ENCODE data around the gene PLD5.

DNA sequence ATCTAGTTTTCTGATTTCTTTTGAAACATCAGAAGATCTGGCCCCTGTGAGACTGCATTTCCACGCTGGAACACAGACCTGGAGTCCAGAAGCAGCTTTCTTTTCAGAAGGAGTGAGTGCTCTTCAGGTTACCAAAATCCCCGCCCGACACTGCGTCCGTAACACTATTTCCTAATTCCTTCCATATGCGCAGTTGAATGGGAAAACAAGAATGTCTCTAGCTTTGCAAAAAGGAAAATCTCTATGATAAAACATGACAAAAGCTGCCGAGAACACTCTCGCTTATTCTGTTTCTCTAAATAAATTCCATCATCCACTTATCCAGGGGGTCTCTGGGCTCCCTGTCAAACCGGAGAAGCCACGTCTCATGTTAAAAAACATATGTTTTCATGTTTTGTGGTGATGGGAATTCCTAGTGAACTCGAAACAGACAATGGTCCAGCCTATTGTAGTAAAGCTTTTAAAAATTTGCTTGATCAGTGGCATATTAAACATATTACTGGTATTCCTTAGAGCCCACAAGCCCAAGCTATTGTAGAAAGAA lies 67.7 kb downstream of the PLD5 start:
- TF ChIP-seq, protein P1, sequence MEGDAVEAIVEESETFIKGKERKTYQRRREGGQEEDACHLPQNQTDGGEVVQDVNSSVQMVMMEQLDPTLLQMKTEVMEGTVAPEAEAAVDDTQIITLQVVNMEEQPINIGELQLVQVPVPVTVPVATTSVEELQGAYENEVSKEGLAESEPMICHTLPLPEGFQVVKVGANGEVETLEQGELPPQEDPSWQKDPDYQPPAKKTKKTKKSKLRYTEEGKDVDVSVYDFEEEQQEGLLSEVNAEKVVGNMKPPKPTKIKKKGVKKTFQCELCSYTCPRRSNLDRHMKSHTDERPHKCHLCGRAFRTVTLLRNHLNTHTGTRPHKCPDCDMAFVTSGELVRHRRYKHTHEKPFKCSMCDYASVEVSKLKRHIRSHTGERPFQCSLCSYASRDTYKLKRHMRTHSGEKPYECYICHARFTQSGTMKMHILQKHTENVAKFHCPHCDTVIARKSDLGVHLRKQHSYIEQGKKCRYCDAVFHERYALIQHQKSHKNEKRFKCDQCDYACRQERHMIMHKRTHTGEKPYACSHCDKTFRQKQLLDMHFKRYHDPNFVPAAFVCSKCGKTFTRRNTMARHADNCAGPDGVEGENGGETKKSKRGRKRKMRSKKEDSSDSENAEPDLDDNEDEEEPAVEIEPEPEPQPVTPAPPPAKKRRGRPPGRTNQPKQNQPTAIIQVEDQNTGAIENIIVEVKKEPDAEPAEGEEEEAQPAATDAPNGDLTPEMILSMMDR (IDR thresholded peaks at IDR 0.05): no peak
- no peak for TF ChIP-seq POLR2A (IDR thresholded peaks at IDR 0.05)
